Peyer's patch (tissue), 4 donors: ENCODE measurements around the gene YY1.

Source experiments
- POLR2A ChIP-seq, 2 donors: fragments of 450-650 bp; IDR thresholded peaks; one replicate each; pipeline ENCODE4 v1.5.1; 2017; ENCODE audit warnings: antibody characterized with exemption in 2 of 2, mild to moderate bottlenecking in 2 of 2, moderate library complexity in 2 of 2
- TF ChIP-seq, protein P1 (sequence below), 6 experiments: fragments of 450-650 bp in 4 of 6; fragments of 200-600 bp in 2 of 6; sonication (generic) in 1 of 6; IDR thresholded peaks; one replicate each; pipeline ENCODE4 v1.5.1; 2017 to 2019; ENCODE audit warnings: antibody characterized with exemption in 6 of 6, mild to moderate bottlenecking in 3 of 6, moderate library complexity in 1 of 6

DNA sequence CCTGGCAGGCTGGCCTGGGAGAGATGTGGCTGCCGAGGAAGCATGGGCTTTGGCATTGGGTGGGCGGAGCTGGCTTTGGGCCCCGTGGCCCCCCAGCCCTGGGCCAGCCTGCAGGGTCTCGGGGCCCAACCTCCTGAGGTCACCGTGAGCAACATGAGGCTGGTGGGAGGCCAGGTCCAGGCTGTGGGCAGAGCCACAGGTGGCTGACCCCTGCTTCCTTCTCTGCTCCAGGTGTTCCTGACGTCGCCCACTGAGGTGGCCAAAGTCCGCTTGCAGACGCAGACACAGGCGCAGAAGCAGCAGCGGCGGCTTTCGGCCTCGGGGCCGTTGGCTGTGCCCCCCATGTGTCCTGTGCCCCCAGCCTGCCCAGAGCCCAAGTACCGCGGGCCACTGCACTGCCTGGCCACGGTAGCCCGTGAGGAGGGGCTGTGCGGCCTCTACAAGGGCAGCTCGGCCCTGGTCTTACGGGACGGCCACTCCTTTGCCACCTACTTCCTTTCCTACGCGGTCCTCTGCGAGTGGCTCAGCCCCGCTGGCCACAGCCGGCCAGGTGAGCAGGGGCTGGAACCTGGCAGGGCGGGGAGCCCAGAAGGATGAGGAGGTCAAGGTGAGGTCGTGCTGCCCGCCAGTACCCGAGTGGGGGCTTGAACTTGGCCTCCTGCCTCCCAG, 89.7 kb downstream of the YY1 start:
- peak; percentile 62 to 79 for TF ChIP-seq POLR2A (IDR thresholded peaks at IDR 0.05)
- TF ChIP-seq, protein P1, sequence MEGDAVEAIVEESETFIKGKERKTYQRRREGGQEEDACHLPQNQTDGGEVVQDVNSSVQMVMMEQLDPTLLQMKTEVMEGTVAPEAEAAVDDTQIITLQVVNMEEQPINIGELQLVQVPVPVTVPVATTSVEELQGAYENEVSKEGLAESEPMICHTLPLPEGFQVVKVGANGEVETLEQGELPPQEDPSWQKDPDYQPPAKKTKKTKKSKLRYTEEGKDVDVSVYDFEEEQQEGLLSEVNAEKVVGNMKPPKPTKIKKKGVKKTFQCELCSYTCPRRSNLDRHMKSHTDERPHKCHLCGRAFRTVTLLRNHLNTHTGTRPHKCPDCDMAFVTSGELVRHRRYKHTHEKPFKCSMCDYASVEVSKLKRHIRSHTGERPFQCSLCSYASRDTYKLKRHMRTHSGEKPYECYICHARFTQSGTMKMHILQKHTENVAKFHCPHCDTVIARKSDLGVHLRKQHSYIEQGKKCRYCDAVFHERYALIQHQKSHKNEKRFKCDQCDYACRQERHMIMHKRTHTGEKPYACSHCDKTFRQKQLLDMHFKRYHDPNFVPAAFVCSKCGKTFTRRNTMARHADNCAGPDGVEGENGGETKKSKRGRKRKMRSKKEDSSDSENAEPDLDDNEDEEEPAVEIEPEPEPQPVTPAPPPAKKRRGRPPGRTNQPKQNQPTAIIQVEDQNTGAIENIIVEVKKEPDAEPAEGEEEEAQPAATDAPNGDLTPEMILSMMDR (IDR thresholded peaks at IDR 0.05) = no peak
